Left ventricle myocardium inferior (tissue), 1 donor: ENCODE data around the gene GLRX2. TPM values are rescaled to one million over a fixed set of nuclear protein-coding genes. Genes with fewer than 3 reads are reported as not detected.
A peak's percentile ranks its signal among the peaks of the same experiment; 100 is the strongest.

Source experiments
- DNase-seq: peaks from one replicate; pipeline ENCODE4 v3.0.0-alpha.2; 2020
- H3K27ac ChIP-seq: fragments of 200-600 bp; replicated peaks from 2 replicates; pipeline ENCODE4 v1.8.0; 2021
- H3K27me3 ChIP-seq: fragments of 200-600 bp; 2 replicates; pipeline ENCODE4 v1.8.0; 2021; ENCODE audit warnings: low read depth
- H3K36me3 ChIP-seq: fragments of 200-600 bp; 2 replicates; pipeline ENCODE4 v1.8.0; 2021
- H3K4me1 ChIP-seq: fragments of 200-600 bp; 2 replicates; pipeline ENCODE4 v1.8.0; 2021
- H3K4me3 ChIP-seq: fragments of 200-600 bp; 2 replicates; pipeline ENCODE4 v1.8.0; 2021; ENCODE audit warnings: mild to moderate bottlenecking, moderate library complexity
- H3K9me3 ChIP-seq: fragments of 200-600 bp; replicated peaks from 2 replicates; pipeline ENCODE4 v1.8.0; 2021
- CTCF ChIP-seq: fragments of 200-600 bp; IDR thresholded peaks from 2 replicates; pipeline ENCODE4 v1.8.0; 2021; ENCODE audit warnings: antibody characterized with exemption, mild to moderate bottlenecking, borderline replicate concordance
- intact Hi-C: fragments of 100-400 bp; cut with micrococcal nuclease; formaldehyde crosslinking; loops from one replicate; pipeline ENCODE4 v1.11.0; 2022
- total RNA-seq: library from RNA; stranded (reverse); fragmentation: NEBNext Ultra II Directional; extraction: Animal tissue kit (Norgen Biotek cat#: 25700); gene quantifications from one replicate; pipeline ENCODE4 v1.2.1, GENCODE V29; 2021
- donor health status: DM: no; HTN: yes; CAD: no; lungs with severe emphysema.

GLRX2 gene
- total RNA-seq, 1 donor from 2014 or later: 31.8 TPM

GRCh38 chr1:193115629-193116227 lies 10.5 kb upstream of the GLRX2 start:
- no peak for DNase-seq
- intact Hi-C loops: no loop called here
- peaks cover 12% of the 10 kb centered on the region for H3K4me1 ChIP-seq
- TF ChIP-seq CTCF: no peak
- H3K4me3 ChIP-seq: no peak overlapping the region
- no peaks in the 10 kb centered on the region for H3K9me3 ChIP-seq
- no peaks in the 10 kb centered on the region for H3K27me3 ChIP-seq
- no peaks in the 10 kb centered on the region for H3K36me3 ChIP-seq
- H3K27ac ChIP-seq: peak overlapping the region; percentile 63

- no peaks in the 10 kb centered on the region for H3K9me3 ChIP-seq
- no peak for DNase-seq
- no peak overlapping the region for H3K27ac ChIP-seq
Measured at GRCh38 chr1:193114485-193115095, 9.4 kb upstream of the GLRX2 start.

GRCh38 chr1:193113992-193114332 lies 8.7 kb upstream of the GLRX2 start:
- H3K36me3 ChIP-seq: no peaks in the 10 kb centered on the region
- intact Hi-C loops: no loop called here
- no peak for DNase-seq
- no peaks in the 10 kb centered on the region for H3K27me3 ChIP-seq
- no peak overlapping the region for H3K27ac ChIP-seq
- H3K4me3 ChIP-seq: no peak overlapping the region
- H3K9me3 ChIP-seq: no peaks in the 10 kb centered on the region
- H3K4me1 ChIP-seq: peaks cover 12% of the 10 kb centered on the region
- no peak for TF ChIP-seq CTCF

More at GRCh38 chr1:193114485-193115095, 9.4 kb upstream of the GLRX2 start:
- Histone ChIP-seq H3K4me3 (no peak overlapping the region), H3K4me1 (peaks cover 12% of the 10 kb centered on the region), H3K27me3 (no peaks in the 10 kb centered on the region), H3K36me3 (no peaks in the 10 kb centered on the region)
- intact Hi-C loops: no loop called here
- TF ChIP-seq CTCF: no peak

GRCh38 chr1:193113258-193113991 lies 8.2 kb upstream of the GLRX2 start:
- no peaks in the 10 kb centered on the region for H3K27me3 ChIP-seq
- intact Hi-C loops: no loop called here
- H3K36me3 ChIP-seq: no peaks in the 10 kb centered on the region
- no peak for TF ChIP-seq CTCF
- no peaks in the 10 kb centered on the region for H3K9me3 ChIP-seq
- no peak overlapping the region for H3K4me3 ChIP-seq
- H3K27ac ChIP-seq: no peak overlapping the region
- H3K4me1 ChIP-seq: peaks cover 12% of the 10 kb centered on the region
- no peak for DNase-seq

- peaks cover 12% of the 10 kb centered on the region for H3K4me1 ChIP-seq
- intact Hi-C loops: no loop called here
- DNase-seq: peak; percentile 47
- H3K36me3 ChIP-seq: no peaks in the 10 kb centered on the region
- no peaks in the 10 kb centered on the region for H3K27me3 ChIP-seq
- no peak for TF ChIP-seq CTCF
- no peak overlapping the region for H3K4me3 ChIP-seq
- H3K27ac ChIP-seq: peak overlapping the region; percentile 11
- H3K9me3 ChIP-seq: no peaks in the 10 kb centered on the region
Measured at GRCh38 chr1:193111641-193112090, 6.5 kb upstream of the GLRX2 start.
